ENCODE measurements around the gene GBA3. TPM values are rescaled to one million over a fixed set of nuclear protein-coding genes. Genes with fewer than 3 reads are reported as not detected.

The GBA3 gene
- total and polyA plus RNA-seq, 7 donors: 0.33 to 17.3 (median 1.6) TPM; not detected in 2

- no peak for DNase-seq
- no peaks in the 10 kb centered on the region for H3K36me3 ChIP-seq
- no peak overlapping the region for H3K4me3 ChIP-seq
- no peak overlapping the region for H3K27ac ChIP-seq
- H3K9me3 ChIP-seq: no peaks in the 10 kb centered on the region
- WGBS, 2 donors: 86 to 91% methylated on average over 2 of the region's 2 CpGs
- no peak for TF ChIP-seq POLR2AphosphoS5 (IDR thresholded peaks at IDR 0.05)
- no peak for TF ChIP-seq POLR2A (IDR thresholded peaks at IDR 0.05)
- no peak for TF ChIP-seq EP300 (IDR thresholded peaks at IDR 0.05)
- no peak for TF ChIP-seq CTCF (IDR thresholded peaks at IDR 0.05)
- intact Hi-C loops (cut with DNase I): no loop called here
- no peaks in the 10 kb centered on the region for H3K27me3 ChIP-seq
- H3K4me1 ChIP-seq: no peaks in the 10 kb centered on the region
Measured at GRCh38 chr4:22736912-22737311, 44.2 kb downstream of the GBA3 start.

GRCh38 chr4:22739968-22740367 lies 47.2 kb downstream of the GBA3 start:
- WGBS, 2 donors: 76 to 80% methylated on average over 3 of the region's 3 CpGs
- Histone ChIP-seq H3K4me3 (no peak overlapping the region), H3K27me3 (no peaks in the 10 kb centered on the region), H3K27ac (no peak overlapping the region), H3K4me1 (no peaks in the 10 kb centered on the region), H3K36me3 (no peaks in the 10 kb centered on the region), H3K9me3 (no peaks in the 10 kb centered on the region)
- no peak for TF ChIP-seq CTCF (IDR thresholded peaks at IDR 0.05)
- no peak for TF ChIP-seq EP300 (IDR thresholded peaks at IDR 0.05)
- TF ChIP-seq POLR2AphosphoS5 (IDR thresholded peaks at IDR 0.05): no peak
- no peak for TF ChIP-seq POLR2A (IDR thresholded peaks at IDR 0.05)
- DNase-seq: no peak
- intact Hi-C loops (cut with DNase I): no loop called here

GRCh38 chr4:22741744-22742143 lies 49.0 kb downstream of the GBA3 start:
- TF ChIP-seq POLR2AphosphoS5 (IDR thresholded peaks at IDR 0.05) (no peak), CTCF (IDR thresholded peaks at IDR 0.05) (no peak), POLR2A (IDR thresholded peaks at IDR 0.05) (no peak), EP300 (IDR thresholded peaks at IDR 0.05) (no peak)
- H3K4me3 ChIP-seq: no peak overlapping the region
- no peaks in the 10 kb centered on the region for H3K4me1 ChIP-seq
- WGBS, 2 donors: 84 to 91% methylated on average over 3 of the region's 3 CpGs
- no peaks in the 10 kb centered on the region for H3K36me3 ChIP-seq
- H3K27me3 ChIP-seq: no peaks in the 10 kb centered on the region
- no peak overlapping the region for H3K27ac ChIP-seq
- H3K9me3 ChIP-seq: no peaks in the 10 kb centered on the region
- intact Hi-C loops (cut with DNase I): no loop called here
- DNase-seq: no peak

- no peak overlapping the region for H3K4me3 ChIP-seq
- DNase-seq: no peak
- no peaks in the 10 kb centered on the region for H3K4me1 ChIP-seq
- TF ChIP-seq POLR2A (IDR thresholded peaks at IDR 0.05) (no peak), POLR2AphosphoS5 (IDR thresholded peaks at IDR 0.05) (no peak), CTCF (IDR thresholded peaks at IDR 0.05) (no peak), EP300 (IDR thresholded peaks at IDR 0.05) (no peak)
- intact Hi-C loops (cut with DNase I): no loop called here
- no peak overlapping the region for H3K27ac ChIP-seq
- H3K27me3 ChIP-seq: no peaks in the 10 kb centered on the region
- 91% methylated on average over 3 of the region's 3 CpGs for WGBS, 2 donors
- no peaks in the 10 kb centered on the region for H3K36me3 ChIP-seq
- H3K9me3 ChIP-seq: no peaks in the 10 kb centered on the region
Measured at GRCh38 chr4:22743290-22743689, 50.6 kb downstream of the GBA3 start.

GRCh38 chr4:22744478-22745062 lies 51.8 kb downstream of the GBA3 start:
- no peak for DNase-seq
- no peaks in the 10 kb centered on the region for H3K9me3 ChIP-seq
- intact Hi-C loops (cut with DNase I): no loop called here
- WGBS, 2 donors: 93 to 94% methylated on average over 8 of the region's 8 CpGs
- no peak for TF ChIP-seq POLR2A (IDR thresholded peaks at IDR 0.05)
- H3K27me3 ChIP-seq: no peaks in the 10 kb centered on the region
- no peak overlapping the region for H3K27ac ChIP-seq
- H3K36me3 ChIP-seq: no peaks in the 10 kb centered on the region
- no peaks in the 10 kb centered on the region for H3K4me1 ChIP-seq
- H3K4me3 ChIP-seq: no peak overlapping the region
